ENCODE data around the gene FUBP1. TPM values are rescaled to one million over a fixed set of nuclear protein-coding genes. Genes with fewer than 3 reads are reported as not detected.

Gene FUBP1
- total RNA-seq, 3 donors from 2014 or later: 96.0 to 186 (median 156) TPM

DNA sequence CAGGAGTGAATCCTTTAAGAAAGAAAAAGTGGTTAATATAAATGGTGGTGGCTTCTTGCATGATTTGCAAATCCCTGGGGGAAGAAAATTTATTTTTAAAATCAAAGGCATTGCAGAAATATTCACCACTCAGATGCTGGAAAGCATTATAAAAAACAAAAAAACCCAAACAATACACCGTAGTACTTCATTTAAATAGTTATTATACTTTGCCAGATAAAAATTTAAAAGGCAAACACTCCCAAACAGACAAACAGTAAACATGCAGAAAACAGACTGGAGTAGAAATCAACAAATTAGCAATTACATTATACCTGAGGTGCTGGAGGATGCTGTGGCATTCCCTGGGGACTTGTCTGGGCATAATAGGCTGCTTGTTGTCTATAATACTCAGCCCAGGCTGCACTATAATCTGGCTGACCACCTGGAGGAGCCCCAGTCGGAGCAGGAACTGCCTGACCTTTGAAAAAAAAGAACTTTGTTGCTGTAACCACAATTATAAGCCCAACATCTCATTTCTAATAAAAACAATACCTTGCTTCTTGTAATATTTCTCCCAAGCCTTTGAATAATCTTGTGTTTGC, 29.9 kb downstream of the FUBP1 start:
- Histone ChIP-seq H3K4me3 (no peak overlapping the region), H3K9me3 (no peaks in the 10 kb centered on the region), H3K27ac (no peak overlapping the region), H3K27me3 (no peaks in the 10 kb centered on the region), H3K36me3 (peaks cover 7% of the 10 kb centered on the region), H3K4me1 (no peaks in the 10 kb centered on the region)
- TF ChIP-seq, protein P1, sequence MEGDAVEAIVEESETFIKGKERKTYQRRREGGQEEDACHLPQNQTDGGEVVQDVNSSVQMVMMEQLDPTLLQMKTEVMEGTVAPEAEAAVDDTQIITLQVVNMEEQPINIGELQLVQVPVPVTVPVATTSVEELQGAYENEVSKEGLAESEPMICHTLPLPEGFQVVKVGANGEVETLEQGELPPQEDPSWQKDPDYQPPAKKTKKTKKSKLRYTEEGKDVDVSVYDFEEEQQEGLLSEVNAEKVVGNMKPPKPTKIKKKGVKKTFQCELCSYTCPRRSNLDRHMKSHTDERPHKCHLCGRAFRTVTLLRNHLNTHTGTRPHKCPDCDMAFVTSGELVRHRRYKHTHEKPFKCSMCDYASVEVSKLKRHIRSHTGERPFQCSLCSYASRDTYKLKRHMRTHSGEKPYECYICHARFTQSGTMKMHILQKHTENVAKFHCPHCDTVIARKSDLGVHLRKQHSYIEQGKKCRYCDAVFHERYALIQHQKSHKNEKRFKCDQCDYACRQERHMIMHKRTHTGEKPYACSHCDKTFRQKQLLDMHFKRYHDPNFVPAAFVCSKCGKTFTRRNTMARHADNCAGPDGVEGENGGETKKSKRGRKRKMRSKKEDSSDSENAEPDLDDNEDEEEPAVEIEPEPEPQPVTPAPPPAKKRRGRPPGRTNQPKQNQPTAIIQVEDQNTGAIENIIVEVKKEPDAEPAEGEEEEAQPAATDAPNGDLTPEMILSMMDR (IDR thresholded peaks at IDR 0.05): no peak
- TF ChIP-seq POLR2A (IDR thresholded peaks at IDR 0.05): no peak
- no peak for TF ChIP-seq POLR2AphosphoS5 (IDR thresholded peaks at IDR 0.05)
- intact Hi-C loops (cut with DNase I; ENCODE audit: low total_unique reads): no loop called here
- no peak for DNase-seq (ENCODE audit: low spot score in 2 of 2)

- H3K9me3 ChIP-seq: no peaks in the 10 kb centered on the region
- H3K36me3 ChIP-seq: peaks cover 7% of the 10 kb centered on the region
- TF ChIP-seq POLR2AphosphoS5 (IDR thresholded peaks at IDR 0.05) (no peak), POLR2A (IDR thresholded peaks at IDR 0.05) (no peak)
- TF ChIP-seq, protein P1 (IDR thresholded peaks at IDR 0.05): no peak
- H3K4me3 ChIP-seq: no peak overlapping the region
- H3K27me3 ChIP-seq: no peaks in the 10 kb centered on the region
- no peaks in the 10 kb centered on the region for H3K4me1 ChIP-seq
- no peak for DNase-seq (ENCODE audit: low spot score in 2 of 2)
- no peak overlapping the region for H3K27ac ChIP-seq
- intact Hi-C loops (cut with DNase I; ENCODE audit: low total_unique reads): no loop called here
These were observed 33.5 kb downstream of the FUBP1 start for GRCh38 chr1:77945345-77945744.

DNA sequence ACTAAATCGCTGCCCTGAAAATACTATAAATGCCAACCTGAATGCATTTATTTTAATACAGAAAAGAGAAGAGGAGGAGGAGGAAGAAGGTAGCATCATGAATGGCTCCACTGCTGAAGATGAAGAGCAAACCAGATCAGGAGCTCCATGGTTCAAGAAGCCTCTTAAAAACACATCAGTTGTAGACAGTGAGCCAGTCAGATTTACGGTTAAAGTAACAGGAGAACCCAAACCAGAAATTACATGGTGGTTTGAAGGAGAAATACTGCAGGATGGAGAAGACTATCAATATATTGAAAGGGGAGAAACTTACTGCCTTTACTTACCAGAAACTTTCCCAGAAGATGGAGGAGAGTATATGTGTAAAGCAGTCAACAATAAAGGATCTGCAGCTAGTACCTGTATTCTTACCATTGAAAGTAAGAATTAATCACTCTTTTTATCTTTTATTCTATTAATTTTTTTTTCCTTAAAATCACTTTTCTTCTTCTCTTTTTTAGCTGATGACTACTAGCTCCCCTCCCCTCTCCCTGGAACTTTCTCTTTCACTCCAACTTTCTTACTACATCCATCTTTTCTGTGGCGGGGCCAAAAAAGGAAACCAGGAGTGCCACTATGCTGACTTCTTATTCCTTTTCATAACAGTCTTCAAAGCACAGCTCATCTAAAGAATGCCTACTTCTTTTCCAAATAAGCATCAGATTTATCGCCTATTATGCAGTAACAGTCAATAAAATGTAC, 36.3 kb downstream of the FUBP1 start:
- Histone ChIP-seq H3K4me1 (no peaks in the 10 kb centered on the region), H3K9me3 (no peaks in the 10 kb centered on the region), H3K27me3 (no peaks in the 10 kb centered on the region), H3K27ac (no peak overlapping the region), H3K36me3 (peaks cover 7% of the 10 kb centered on the region), H3K4me3 (no peak overlapping the region)
- no peak for DNase-seq (ENCODE audit: low spot score in 2 of 2)
- TF ChIP-seq POLR2A (IDR thresholded peaks at IDR 0.05) (no peak), POLR2AphosphoS5 (IDR thresholded peaks at IDR 0.05) (no peak)
- intact Hi-C loops (cut with DNase I; ENCODE audit: low total_unique reads): no loop called here

DNA sequence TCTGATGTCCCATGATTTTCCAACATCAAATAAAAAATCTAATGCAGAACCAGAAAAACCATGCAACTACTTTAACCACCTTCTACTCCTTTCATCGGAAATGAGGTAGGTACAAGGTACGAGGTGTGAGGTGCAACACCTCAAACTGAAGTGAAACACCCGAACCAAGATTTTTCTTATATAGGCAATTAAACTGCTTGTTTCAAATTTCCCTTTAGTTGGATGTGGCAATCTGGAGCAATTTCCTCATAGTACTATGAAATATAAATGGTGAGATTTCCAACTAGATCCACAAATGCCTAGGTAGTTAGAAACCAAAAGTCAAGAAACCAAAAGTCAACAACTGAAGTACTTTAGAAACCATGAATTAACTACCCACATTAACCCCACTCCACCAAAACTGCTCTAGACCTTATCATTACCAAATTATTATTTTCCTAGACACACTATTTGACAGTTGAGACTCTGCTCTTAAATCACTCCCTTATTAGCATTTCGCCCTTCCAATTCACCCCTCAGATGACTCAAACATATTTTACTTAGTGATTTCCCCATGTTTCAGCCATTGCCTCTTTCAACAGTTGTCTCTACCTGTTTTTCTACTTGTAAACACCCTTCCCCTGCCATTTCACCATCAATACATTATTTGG, 37.8 kb downstream of the FUBP1 start:
- intact Hi-C loops (cut with DNase I; ENCODE audit: low total_unique reads): no loop called here
- DNase-seq (ENCODE audit: low spot score in 2 of 2): no peak
- Histone ChIP-seq H3K36me3 (no peaks in the 10 kb centered on the region), H3K27me3 (no peaks in the 10 kb centered on the region), H3K9me3 (no peaks in the 10 kb centered on the region), H3K4me1 (no peaks in the 10 kb centered on the region), H3K27ac (no peak overlapping the region), H3K4me3 (no peak overlapping the region)
- no peak for TF ChIP-seq POLR2A (IDR thresholded peaks at IDR 0.05)
- TF ChIP-seq, protein P1 (IDR thresholded peaks at IDR 0.05): no peak
- no peak for TF ChIP-seq POLR2AphosphoS5 (IDR thresholded peaks at IDR 0.05)

- DNase-seq (ENCODE audit: low spot score in 2 of 2): no peak
- no peak overlapping the region for H3K27ac ChIP-seq
- H3K4me3 ChIP-seq: no peak overlapping the region
- H3K27me3 ChIP-seq: no peaks in the 10 kb centered on the region
- no peaks in the 10 kb centered on the region for H3K4me1 ChIP-seq
- H3K9me3 ChIP-seq: no peaks in the 10 kb centered on the region
- intact Hi-C loops (cut with DNase I; ENCODE audit: low total_unique reads): no loop called here
- no peaks in the 10 kb centered on the region for H3K36me3 ChIP-seq
- TF ChIP-seq POLR2AphosphoS5 (IDR thresholded peaks at IDR 0.05) (no peak), POLR2A (IDR thresholded peaks at IDR 0.05) (no peak)
- TF ChIP-seq, protein P1 (IDR thresholded peaks at IDR 0.05): no peak
These were observed 40.2 kb downstream of the FUBP1 start for GRCh38 chr1:77938651-77939050.
